GM10847 (cell line): ENCODE results near the gene PLA1A.

Source experiments
- POLR2A ChIP-seq: IDR thresholded peaks from 2 replicates; pipeline ENCODE4 v1.6.1; 2011; ENCODE audit not compliant: insufficient read length; ENCODE audit errors: extremely low read depth

PLA1A gene

DNA sequence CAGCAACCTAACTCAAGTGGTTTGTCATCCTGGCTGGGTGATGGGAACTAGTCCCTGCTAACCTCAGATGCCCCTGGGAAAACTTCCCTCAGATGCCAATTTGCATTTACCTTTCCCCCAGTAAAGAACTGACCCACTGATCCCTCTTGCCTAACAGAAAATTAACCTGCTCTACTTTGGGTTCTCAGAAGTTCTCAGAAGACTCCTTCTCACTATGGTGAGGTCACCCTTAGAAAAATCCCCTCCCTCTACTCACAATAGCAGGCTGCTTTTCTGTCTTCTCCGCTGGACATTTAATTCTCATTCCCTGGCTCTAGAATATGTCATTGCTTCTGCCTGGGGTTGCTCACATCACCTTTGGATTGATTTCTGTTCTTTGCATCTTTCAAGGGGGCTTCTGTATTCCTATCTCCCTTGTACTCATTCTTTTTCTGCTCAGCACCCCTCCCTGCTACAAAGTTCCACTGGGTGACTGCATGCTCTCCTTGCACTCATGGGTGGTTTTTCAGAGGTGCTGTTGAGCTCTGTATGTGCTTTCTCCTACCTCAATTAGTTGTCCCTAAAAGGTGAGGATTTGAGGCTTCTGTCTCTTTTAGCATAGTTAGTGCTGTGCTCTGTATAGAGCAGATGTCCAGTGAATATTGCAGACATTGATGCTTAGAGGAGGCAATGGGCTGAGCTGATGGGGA is 869 bp downstream of the PLA1A start:
- TF ChIP-seq POLR2A, result no peak

DNA sequence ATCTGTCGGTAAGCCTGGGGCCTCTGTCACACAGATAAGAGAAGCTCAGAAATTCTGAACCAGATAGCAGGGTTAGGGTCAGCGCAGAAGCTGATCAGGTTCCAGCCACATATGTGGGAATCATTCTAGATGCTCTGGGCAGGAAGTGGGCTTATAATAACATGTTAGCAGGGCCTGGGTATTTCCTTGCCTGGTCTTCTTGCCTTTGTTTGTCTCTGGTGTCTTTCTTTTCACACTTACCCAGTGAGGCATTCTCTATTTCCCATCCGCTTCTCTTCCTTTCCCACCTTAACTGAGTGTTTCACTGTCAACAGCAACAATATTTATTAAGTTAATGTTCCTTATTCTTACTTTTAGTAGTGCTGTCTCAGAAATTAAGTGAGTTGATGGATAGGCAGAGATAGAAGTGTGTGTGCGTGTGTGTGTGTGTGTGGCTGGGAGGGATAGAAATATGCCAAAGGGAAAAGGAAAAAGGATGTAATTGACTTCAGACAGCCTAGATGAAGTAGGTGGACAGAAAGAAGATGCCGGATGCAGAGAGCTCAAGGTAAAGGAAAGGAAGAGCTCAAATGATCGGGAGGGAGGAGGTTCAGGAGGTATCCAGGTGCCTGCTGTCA is 2.0 kb downstream of the PLA1A start:
- no peak for TF ChIP-seq POLR2A

DNA sequence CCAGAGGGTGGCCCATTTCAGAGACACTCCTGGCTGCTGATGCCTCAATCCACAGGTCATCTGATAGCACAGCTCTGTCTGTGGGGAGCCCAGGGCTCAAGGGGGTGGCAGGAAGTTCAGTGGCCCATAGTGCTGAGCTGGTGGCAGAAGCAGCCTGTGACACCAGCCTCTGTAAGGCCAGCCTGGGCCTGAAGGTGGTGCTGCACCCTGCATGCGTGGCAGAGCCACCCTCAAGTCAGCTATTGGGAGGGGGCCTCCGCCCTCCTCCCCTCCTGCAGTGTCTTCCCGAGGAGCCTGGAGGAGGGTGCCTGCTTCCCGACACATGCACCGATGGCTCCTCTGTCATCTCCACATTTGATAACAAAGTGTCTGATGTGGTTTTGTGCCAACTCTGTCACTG is 3.0 kb downstream of the PLA1A start:
- TF ChIP-seq POLR2A, result peak; percentile 10

- no peak for TF ChIP-seq POLR2A
Measured at GRCh38 chr3:119601154-119601553, 3.5 kb downstream of the PLA1A start.

DNA sequence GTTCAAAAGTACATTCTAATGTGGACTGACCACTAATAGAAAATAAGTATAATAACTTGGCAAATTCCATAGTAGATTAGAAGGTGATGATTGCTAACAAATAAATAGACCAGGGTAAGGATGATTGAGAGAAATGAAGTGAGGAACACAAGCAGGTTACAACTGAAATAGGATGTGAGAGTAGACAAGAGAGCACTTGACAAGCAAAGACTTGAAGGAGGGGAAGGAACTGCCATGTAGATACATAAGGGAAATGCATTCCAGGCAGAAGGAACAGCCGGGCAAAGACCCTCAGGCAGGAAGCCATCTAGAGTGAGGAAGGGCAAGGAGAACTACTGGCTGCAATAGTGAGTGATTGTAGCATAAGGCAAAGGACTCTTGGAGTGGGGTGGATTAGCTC is 5.0 kb downstream of the PLA1A start:
- TF ChIP-seq POLR2A, result no peak

GRCh38 chr3:119604878-119605277 is 7.2 kb downstream of the PLA1A start:
- TF ChIP-seq POLR2A, result no peak

DNA sequence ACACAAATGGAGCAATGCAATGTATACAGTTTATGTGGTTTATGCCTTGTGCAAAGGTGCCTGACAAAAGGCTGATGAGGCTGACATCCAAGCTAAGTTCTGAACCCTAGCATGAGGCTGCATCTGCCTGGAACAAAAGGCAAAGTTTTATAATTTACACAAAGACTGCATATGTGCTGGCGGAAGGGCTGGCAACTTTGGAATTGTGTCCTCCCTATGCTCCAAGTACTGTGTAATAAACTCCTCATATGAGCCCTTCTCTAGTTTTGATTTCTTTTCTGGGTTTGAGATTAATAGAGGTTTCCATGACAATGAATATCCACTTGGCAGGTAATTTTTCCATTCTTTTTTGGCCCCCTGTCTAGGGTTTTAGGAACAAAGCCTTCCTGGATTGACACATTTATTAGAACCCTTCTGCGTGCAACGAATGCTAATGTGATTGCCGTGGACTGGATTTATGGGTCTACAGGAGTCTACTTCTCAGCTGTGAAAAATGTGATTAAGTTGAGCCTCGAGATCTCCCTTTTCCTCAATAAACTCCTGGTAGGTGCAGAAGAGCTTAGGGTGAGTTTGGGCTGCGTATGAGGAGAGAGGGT is 10.8 kb downstream of the PLA1A start:
- no peak for TF ChIP-seq POLR2A

- no peak for TF ChIP-seq POLR2A
Measured at GRCh38 chr3:119609301-119609700, 11.6 kb downstream of the PLA1A start.

- TF ChIP-seq POLR2A, result no peak
Measured at GRCh38 chr3:119611664-119612063, 14.0 kb downstream of the PLA1A start.

DNA sequence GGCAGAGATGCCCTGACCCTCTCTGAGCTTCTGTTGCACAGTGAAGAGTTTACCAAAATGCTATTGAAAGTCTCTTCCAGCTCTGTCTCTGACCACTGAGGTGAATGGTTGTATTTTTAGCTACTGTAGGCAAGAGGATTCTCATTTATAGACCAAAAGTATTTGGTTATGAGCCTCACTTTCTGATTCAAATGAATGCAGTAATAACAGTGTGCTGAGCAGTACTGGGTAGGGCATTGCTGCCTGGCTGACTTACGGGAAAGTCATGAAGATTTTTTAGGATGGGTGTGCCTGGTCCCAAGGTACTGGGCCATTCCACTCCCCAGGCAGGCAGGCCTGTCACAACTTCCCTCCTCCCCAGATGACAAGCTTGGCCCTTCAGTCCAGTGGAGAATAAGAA is 15.5 kb downstream of the PLA1A start:
- no peak for TF ChIP-seq POLR2A

- TF ChIP-seq POLR2A, result no peak
Measured at GRCh38 chr3:119613872-119614271, 16.2 kb downstream of the PLA1A start.

DNA sequence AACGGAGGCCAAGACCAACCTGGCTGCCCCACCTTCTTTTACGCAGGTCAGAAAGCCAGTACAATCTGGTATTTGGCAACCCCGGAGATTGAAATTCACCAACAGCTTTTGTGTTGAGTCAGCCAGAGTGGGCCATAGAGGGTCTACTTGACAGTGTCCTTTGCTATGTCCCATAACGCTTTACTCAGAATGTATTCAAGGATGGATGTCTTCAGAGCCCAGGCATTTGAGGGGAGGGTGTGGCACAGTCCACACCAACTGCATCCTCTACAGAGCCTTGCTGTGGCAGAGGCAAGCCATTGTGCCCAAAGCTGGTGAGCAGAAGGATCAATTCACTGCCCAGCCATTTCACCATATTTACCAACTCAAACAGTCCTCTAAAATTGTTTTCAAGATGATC is 18.4 kb downstream of the PLA1A start:
- no peak for TF ChIP-seq POLR2A

DNA sequence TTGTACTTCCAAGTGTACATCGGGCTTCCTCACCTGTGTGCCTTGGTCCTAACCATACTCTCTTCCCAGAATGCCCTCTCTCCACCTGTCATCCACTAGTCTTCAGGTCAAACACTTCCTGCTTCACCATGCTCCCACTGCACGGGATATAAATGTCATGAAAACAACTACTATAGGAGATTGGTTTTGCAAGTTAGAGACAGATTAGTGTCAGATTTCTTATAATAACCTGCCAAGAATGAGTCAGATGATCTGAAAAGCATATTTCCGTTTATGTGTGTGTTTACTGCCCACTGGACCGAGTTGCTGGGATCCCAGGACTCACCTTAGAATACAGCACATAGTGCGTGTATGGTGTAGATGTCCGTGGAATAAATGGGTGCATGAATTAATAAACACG is 21.4 kb downstream of the PLA1A start:
- no peak for TF ChIP-seq POLR2A

GRCh38 chr3:119620899-119621298 is 23.2 kb downstream of the PLA1A start:
- no peak for TF ChIP-seq POLR2A

DNA sequence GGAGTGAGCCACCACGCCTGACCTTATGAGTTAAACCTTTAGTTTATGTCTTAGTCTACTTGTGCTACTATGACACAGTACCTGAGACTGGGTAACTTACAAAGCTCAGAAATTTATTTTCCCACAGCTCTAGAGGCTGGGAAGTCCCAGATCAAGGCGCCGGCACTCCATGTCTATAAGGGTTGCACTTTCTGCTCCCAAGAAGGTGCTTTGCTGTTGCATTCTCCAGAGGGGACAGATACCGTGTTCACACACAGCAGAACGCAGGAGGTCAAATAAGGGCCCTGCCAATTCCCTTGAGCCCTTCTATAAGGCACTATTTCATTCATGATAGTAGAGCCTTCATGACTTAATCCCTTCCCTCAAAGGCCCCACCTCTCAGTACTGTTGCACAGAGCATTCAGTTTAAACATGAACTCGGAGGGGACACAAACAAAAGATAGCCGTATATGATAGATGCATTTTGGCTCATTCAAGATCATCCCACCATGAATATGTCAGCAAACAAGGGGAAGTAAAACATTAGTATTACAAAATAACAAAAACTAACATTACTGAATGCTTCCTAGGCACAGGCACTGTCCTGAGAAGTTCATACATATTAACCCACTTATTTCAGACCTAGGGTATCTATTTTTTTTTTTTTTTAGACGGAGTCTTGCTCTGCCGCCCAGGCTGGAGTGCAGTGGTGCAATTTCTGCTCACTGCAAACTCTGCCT is 26.5 kb downstream of the PLA1A start:
- no peak for TF ChIP-seq POLR2A

DNA sequence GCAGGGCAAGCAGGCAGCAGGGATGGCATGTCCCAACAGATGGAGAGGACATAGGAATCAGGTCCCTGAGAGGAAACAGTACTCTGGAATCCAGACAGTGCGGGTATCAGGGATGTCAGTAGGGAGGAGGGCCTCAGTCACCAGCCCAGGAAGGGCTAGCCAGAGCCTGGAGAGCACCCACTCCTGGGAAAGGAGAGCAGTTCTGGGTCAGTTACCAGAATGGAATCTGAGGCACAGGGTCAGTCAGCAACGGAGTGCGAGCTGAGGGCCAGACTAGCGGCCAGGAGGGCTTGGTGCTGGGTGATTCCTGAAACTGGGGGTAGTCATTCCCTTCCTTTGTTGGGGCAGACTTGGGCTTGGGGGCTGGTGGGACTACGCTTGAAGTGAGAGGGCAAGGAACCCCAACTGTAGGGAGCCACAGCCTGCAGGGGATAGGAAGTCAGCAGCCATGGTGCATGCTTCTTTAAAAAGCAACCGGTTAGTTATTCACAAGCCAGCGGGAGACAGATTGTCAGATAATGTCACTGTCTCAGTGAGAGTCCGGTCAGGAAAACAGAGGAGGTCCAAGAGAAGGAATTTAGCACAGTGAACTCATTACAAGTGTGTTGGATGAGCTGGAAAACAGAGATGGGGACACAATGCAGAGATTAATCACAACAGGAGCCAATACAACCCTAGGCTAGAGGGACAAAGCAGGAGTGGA is 27.9 kb downstream of the PLA1A start:
- no peak for TF ChIP-seq POLR2A

GRCh38 chr3:119626196-119626595 is 28.5 kb downstream of the PLA1A start:
- TF ChIP-seq POLR2A, result no peak
